Ovary (tissue), 3 donors: ENCODE results near the gene SPOCK1.

Experiments
- CTCF ChIP-seq, 3 donors: fragments of 450-650 bp in 2 of 3; fragments of 200-600 bp in 1 of 3; IDR thresholded peaks; one replicate each; pipeline versions ENCODE4 v1.5.1 to v1.8.0; 2016 to 2022; ENCODE audit warnings: antibody characterized with exemption in 3 of 3, mild to moderate bottlenecking in 1 of 3
- EP300 ChIP-seq: sonication (generic); formaldehyde crosslinking; IDR thresholded peaks from one replicate; pipeline ENCODE4 v1.6.1; 2017; ENCODE audit warnings: antibody characterized with exemption
- POLR2A ChIP-seq: fragments of 450-650 bp; IDR thresholded peaks from one replicate; pipeline ENCODE4 v1.6.1; 2017; ENCODE audit warnings: antibody characterized with exemption, mild to moderate bottlenecking, moderate library complexity
- donor health status: DM: no; HTN: no; CAD: no.

- TF ChIP-seq CTCF (IDR thresholded peaks at IDR 0.05) (no peak), EP300 (no peak), POLR2A (no peak)
Observed at GRCh38 chr5:137164961-137165360, 334.2 kb downstream of the SPOCK1 start.
